Choroid plexus epithelial cell (primary cell): Measurements from ENCODE around the gene DCBLD1.

ENCODE experiments used
- DNase-seq: peaks from one replicate; pipeline ENCODE4 v3.0.0-alpha.2; 2010; ENCODE audit warnings: low read depth
- H3K4me3 ChIP-seq: 2 replicates; pipeline ENCODE4 v1.5.1; 2011; ENCODE audit warnings: low read depth, mild to moderate bottlenecking, control low read depth, low read length, moderate library complexity
- TF ChIP-seq, protein P1 (sequence below): conservative IDR thresholded peaks from 2 replicates; pipeline ENCODE4 v1.5.1; 2011; ENCODE audit warnings: low read depth, mild to moderate bottlenecking, control low read depth, inconsistent platforms, low read length, moderate library complexity

DCBLD1 gene

DNA sequence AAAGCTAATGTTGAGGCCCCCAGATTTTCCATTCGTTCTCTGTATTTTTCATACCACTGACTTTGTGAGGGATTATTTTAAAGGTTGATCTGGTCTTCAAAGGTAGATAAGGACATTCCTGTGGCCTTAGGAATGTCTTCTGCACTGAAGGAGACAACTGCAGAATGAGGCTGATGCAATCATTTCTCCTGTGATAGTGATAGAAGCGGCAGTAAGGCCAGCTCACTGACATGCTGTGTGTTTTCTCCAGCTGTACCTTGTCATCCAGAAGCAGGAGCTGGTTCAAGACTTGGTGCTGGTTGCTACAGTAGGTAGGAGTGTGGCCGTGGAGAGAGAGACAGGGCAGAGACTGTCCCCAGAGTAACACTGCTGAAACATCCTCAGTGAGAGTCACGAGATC is 53.8 kb downstream of the DCBLD1 start:
- DNase-seq, result peak; percentile 82
- TF ChIP-seq, protein P1, sequence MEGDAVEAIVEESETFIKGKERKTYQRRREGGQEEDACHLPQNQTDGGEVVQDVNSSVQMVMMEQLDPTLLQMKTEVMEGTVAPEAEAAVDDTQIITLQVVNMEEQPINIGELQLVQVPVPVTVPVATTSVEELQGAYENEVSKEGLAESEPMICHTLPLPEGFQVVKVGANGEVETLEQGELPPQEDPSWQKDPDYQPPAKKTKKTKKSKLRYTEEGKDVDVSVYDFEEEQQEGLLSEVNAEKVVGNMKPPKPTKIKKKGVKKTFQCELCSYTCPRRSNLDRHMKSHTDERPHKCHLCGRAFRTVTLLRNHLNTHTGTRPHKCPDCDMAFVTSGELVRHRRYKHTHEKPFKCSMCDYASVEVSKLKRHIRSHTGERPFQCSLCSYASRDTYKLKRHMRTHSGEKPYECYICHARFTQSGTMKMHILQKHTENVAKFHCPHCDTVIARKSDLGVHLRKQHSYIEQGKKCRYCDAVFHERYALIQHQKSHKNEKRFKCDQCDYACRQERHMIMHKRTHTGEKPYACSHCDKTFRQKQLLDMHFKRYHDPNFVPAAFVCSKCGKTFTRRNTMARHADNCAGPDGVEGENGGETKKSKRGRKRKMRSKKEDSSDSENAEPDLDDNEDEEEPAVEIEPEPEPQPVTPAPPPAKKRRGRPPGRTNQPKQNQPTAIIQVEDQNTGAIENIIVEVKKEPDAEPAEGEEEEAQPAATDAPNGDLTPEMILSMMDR, result no peak
- no peak overlapping the region for H3K4me3 ChIP-seq

DNA sequence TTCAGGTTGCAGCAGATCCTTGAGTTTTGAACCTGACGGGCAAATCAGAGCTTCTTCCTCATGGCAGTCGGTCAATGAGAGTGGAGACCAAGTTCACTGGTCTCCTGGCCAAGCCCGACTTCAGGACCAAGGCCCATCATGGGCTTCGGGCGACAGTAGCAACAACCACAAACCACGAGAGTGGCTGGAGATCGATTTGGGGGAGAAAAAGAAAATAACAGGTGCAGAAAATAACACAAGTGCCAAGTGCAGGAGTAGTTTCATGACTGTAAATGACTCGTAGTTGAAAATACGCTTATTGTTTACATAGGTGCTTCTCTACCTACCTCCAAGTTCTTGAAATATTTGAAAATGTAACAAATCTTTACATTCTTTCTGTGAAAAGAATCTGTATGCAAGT is 56.1 kb downstream of the DCBLD1 start:
- no peak overlapping the region for H3K4me3 ChIP-seq
- DNase-seq, result no peak
- TF ChIP-seq, protein P1, result no peak

DNA sequence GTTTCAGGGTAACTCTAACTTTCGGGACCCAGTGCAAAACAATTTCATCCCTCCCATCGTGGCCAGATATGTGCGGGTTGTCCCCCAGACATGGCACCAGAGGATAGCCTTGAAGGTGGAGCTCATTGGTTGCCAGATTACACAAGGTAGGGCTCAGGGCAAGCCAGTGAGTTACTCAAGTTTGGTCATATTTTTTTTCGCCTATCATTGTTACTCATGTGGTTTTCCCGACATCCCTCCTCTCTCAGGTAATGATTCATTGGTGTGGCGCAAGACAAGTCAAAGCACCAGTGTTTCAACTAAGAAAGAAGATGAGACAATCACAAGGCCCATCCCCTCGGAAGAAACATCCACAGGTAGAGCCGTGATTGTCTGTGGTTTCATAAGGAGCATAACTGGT is 58.2 kb downstream of the DCBLD1 start:
- no peak overlapping the region for H3K4me3 ChIP-seq
- DNase-seq, result peak; percentile 61
- TF ChIP-seq, protein P1, result no peak

DNA sequence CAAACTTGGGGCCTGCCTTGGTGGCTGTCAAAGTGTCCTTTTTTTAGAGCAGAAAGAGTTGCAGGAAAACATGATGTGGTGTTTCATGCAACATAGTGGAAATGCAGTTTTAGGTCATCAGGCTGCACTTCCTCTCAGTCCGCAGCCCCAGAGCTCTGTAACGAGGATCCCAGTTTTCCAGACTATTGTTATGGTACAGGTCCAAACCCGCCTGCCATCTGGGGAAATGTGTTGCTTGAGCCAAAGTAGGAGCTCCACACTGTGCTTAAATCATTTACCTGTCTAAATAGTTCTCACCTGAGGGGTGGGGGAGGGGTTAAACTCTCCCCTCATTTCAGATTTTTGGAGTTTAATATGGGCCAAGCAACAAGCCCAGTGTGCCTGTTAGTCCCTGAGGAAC is 60.0 kb downstream of the DCBLD1 start:
- DNase-seq, result no peak
- no peak overlapping the region for H3K4me3 ChIP-seq
- TF ChIP-seq, protein P1, result no peak

DNA sequence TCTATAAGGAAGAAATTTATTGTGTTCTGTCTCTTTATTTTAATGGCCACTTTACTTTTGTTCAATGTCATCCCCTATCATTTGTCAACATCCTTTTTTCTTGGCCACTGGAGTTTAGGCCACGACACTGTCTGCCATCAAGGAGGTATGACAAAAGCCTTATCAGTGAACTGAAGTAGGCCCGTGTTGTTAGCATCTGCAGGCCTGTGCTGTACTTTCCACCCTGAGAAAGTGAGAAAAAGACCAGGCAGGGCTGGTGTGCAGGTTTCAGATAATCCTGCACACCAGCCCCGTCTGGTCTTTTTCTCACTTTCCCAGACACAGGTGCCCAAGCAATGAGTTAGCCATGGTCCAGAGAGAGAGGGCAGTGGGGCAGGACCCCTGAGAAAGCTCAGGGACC is 62.2 kb downstream of the DCBLD1 start:
- no peak overlapping the region for H3K4me3 ChIP-seq
- TF ChIP-seq, protein P1, result no peak
- DNase-seq, result no peak

DNA sequence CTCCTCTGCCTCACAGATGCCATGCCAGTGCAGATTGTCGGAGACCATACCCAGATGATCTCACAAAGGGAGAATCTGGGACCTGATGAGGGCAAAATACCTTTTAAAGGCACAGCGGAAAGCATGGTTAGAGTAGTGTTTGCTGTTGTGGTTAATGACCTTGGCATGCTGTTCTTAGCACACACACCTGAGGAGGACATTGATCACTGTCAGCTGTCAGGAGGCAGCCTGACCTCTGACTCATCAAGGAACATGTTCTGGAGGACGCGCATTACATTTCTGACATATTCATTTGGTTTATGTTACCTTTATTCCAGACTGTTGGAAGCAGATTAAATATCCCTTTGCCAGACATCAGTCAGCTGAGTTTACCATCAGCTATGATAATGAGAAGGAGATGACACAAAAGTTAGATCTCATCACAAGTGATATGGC is 62.7 kb downstream of the DCBLD1 start:
- H3K4me3 ChIP-seq, result no peak overlapping the region
- TF ChIP-seq, protein P1, result no peak
- no peak for DNase-seq

DNA sequence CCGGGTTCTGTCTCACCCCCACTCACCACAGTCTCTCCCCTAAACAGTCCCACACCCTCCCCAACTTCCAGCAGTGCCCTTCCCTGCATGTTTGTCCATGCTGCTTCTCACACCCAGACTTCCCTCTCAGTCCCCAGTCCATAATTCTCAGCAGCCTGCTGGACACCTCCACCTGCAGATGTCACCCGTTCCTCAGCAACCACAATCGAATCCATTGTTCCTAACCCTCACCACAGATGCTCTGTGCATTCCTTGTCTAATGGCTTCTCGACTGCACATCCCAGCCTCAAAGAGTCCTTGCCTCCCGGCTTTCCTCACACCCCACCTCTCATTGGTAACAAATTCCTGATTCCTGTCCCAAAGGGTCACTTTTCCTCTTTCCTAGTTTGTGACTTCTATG is 64.2 kb downstream of the DCBLD1 start:
- no peak for DNase-seq
- TF ChIP-seq, protein P1, result no peak
- no peak overlapping the region for H3K4me3 ChIP-seq
